Activated CD4-positive, alpha-beta memory T cell treated with anti-CD3 and anti-CD28 coated beads, Interleukin-2, amount 10 ng/mL, durations not matched to agents 7 days and 5 days (primary cell): Measurements from ENCODE around the gene GRM1. TPM values are rescaled to one million over a fixed set of nuclear protein-coding genes. Genes with fewer than 3 reads are reported as not detected.

Experiments used
- CTCF ChIA-PET: fragments of 350-600 bp; sonication (Branson Sonifier 250); formaldehyde crosslinking; loops from one replicate; lab custom pipeline; 2021; ENCODE audit warnings: antibody characterized with exemption, inconsistent platforms; lab: Charles Lee
- POLR2A ChIA-PET: fragments of 350-600 bp; sonication (Branson Sonifier 250); formaldehyde crosslinking; loops from one replicate; lab custom pipeline; 2021; ENCODE audit warnings: antibody characterized with exemption; lab: Charles Lee
- DNase-seq: peaks from one replicate; pipeline ENCODE4 v3.0.0-alpha.2; 2020
- H3K27ac Mint-ChIP-seq: one replicate; pipeline ENCODE4 v1.8.0; 2021; ENCODE audit warnings: mild to moderate bottlenecking, mixed read lengths
- H3K27me3 Mint-ChIP-seq: one replicate; pipeline ENCODE4 v1.8.0; 2021; ENCODE audit warnings: mixed read lengths
- H3K36me3 Mint-ChIP-seq: one replicate; pipeline ENCODE4 v1.8.0; 2021; ENCODE audit warnings: low read depth, mixed read lengths
- H3K4me1 Mint-ChIP-seq: one replicate; pipeline ENCODE4 v1.8.0; 2021; ENCODE audit warnings: mixed read lengths
- H3K4me3 Mint-ChIP-seq: one replicate; pipeline ENCODE4 v1.8.0; 2021; ENCODE audit warnings: mild to moderate bottlenecking, mixed read lengths
- H3K9me3 Mint-ChIP-seq: one replicate; pipeline ENCODE4 v1.8.0; 2021; ENCODE audit warnings: mixed read lengths
- total RNA-seq, 2 experiments: library from RNA; stranded (reverse); gene quantifications; one replicate each; pipeline ENCODE4 v1.2.3, GENCODE V29; 2021

GRM1 gene
- total RNA-seq, 2 experiments from 2014 or later, result not detected

- CTCF ChIA-PET, result no interaction called here
- H3K4me1 Mint-ChIP-seq, result no peaks in the 10 kb centered on the region
- no peaks in the 10 kb centered on the region for H3K9me3 Mint-ChIP-seq
These were observed 271.7 kb downstream of the GRM1 start for GRCh38 chr6:146300521-146300920.

GRCh38 chr6:146301764-146302163 lies 272.9 kb downstream of the GRM1 start:
- Mint-ChIP-seq H3K27me3 (no peaks in the 10 kb centered on the region), H3K4me3 (no peak overlapping the region), H3K9me3 (no peaks in the 10 kb centered on the region), H3K36me3 (no peaks in the 10 kb centered on the region), H3K27ac (no peak overlapping the region), H3K4me1 (no peaks in the 10 kb centered on the region)
- DNase-seq, result no peak
- POLR2A ChIA-PET, result no interaction called here
- CTCF ChIA-PET, result no interaction called here

More at GRCh38 chr6:146300521-146300920, 271.7 kb downstream of the GRM1 start:
- POLR2A ChIA-PET, result no interaction called here
- Mint-ChIP-seq H3K36me3 (no peaks in the 10 kb centered on the region), H3K27ac (no peak overlapping the region), H3K4me3 (no peak overlapping the region), H3K27me3 (no peaks in the 10 kb centered on the region)
- no peak for DNase-seq

DNA sequence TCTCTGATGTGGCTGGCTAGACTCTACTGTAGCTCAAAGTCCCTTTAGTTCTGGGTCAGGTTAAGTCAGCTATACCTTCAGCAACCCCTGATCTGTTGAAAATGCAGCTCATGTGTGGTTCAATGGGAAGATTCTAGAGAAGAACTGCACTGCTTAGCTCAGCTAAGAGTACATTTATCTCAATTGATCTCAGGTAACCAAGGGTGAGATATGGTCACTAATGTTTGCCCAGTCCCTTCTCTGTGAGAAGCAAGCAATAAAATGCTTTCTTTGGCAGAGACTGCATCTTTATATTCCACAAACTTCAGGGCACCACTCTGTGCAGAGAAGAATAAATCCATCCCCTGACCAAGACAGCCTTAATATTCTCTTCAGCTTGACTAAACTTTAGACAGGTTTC lies 274.1 kb downstream of the GRM1 start:
- H3K4me1 Mint-ChIP-seq, result no peaks in the 10 kb centered on the region
- POLR2A ChIA-PET, result no interaction called here

GRCh38 chr6:146304181-146304580 lies 275.3 kb downstream of the GRM1 start:
- no peak overlapping the region for H3K4me3 Mint-ChIP-seq
- no peak for DNase-seq
- no peaks in the 10 kb centered on the region for H3K36me3 Mint-ChIP-seq
- POLR2A ChIA-PET, result no interaction called here
- H3K27ac Mint-ChIP-seq, result no peak overlapping the region
- H3K27me3 Mint-ChIP-seq, result no peaks in the 10 kb centered on the region
- no peaks in the 10 kb centered on the region for H3K9me3 Mint-ChIP-seq
- H3K4me1 Mint-ChIP-seq, result no peaks in the 10 kb centered on the region
- CTCF ChIA-PET, result no interaction called here

More for the DNA sequence above, 274.1 kb downstream of the GRM1 start:
- no peak overlapping the region for H3K27ac Mint-ChIP-seq
- no peaks in the 10 kb centered on the region for H3K27me3 Mint-ChIP-seq
- CTCF ChIA-PET, result no interaction called here
- no peak for DNase-seq
- H3K36me3 Mint-ChIP-seq, result no peaks in the 10 kb centered on the region
- no peak overlapping the region for H3K4me3 Mint-ChIP-seq
- no peaks in the 10 kb centered on the region for H3K9me3 Mint-ChIP-seq

GRCh38 chr6:146305092-146305491 lies 276.2 kb downstream of the GRM1 start:
- POLR2A ChIA-PET, result no interaction called here
- Mint-ChIP-seq H3K4me1 (no peaks in the 10 kb centered on the region), H3K9me3 (no peaks in the 10 kb centered on the region), H3K27me3 (no peaks in the 10 kb centered on the region), H3K4me3 (no peak overlapping the region), H3K27ac (no peak overlapping the region), H3K36me3 (no peaks in the 10 kb centered on the region)
- no peak for DNase-seq
- CTCF ChIA-PET, result no interaction called here

DNA sequence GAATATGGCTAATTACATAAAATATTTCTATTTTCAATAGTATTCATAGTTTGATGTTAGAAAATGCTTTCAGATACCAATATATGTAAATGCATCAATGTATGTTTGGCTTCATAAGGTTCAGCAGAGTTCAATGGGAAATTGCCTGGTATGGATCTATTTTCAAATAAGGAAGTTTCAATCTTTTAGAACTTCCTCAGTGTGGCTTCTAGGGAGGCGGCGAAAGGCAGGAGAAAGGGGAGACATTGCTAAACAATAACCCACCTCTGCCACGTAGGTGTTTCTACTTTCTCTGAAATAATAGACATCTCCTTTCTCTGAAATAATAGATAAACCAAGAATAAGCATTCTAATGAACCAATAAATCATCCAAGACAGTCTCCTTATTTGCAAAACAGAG lies 277.1 kb downstream of the GRM1 start:
- H3K27me3 Mint-ChIP-seq, result no peaks in the 10 kb centered on the region
- H3K9me3 Mint-ChIP-seq, result no peaks in the 10 kb centered on the region
- no peaks in the 10 kb centered on the region for H3K4me1 Mint-ChIP-seq
- ChIA-PET CTCF (no interaction called here), POLR2A (no interaction called here)
- H3K4me3 Mint-ChIP-seq, result no peak overlapping the region
- H3K27ac Mint-ChIP-seq, result no peak overlapping the region
- DNase-seq, result no peak
- no peaks in the 10 kb centered on the region for H3K36me3 Mint-ChIP-seq

- Mint-ChIP-seq H3K36me3 (no peaks in the 10 kb centered on the region), H3K27me3 (no peaks in the 10 kb centered on the region), H3K4me1 (no peaks in the 10 kb centered on the region), H3K4me3 (no peak overlapping the region), H3K9me3 (no peaks in the 10 kb centered on the region), H3K27ac (no peak overlapping the region)
- ChIA-PET CTCF (no interaction called here), POLR2A (no interaction called here)
- no peak for DNase-seq
These were observed 281.8 kb downstream of the GRM1 start for GRCh38 chr6:146310628-146311027.

DNA sequence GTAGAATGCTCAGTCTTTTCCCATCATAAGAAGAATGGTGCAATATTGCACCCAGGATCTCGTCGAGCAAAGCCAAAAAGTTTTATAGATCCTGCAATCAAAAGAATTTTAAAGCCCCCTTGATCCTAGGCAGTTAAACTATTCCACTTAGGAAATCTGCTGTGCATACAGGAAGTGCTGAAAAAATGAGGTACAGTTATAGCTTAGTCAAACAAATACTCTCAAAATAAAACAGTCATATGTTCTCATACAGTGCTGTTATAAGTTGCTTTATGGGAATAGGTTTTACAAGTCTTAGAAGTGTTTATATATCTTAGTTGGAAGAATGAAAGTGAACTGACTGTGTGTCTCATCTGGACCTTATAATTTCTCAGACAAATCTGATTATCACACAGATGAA lies 282.2 kb downstream of the GRM1 start:
- H3K4me3 Mint-ChIP-seq, result no peak overlapping the region
- CTCF ChIA-PET, result no interaction called here
- POLR2A ChIA-PET, result no interaction called here
- no peaks in the 10 kb centered on the region for H3K27me3 Mint-ChIP-seq
- no peaks in the 10 kb centered on the region for H3K9me3 Mint-ChIP-seq
- no peak overlapping the region for H3K27ac Mint-ChIP-seq
- no peak for DNase-seq
- no peaks in the 10 kb centered on the region for H3K4me1 Mint-ChIP-seq
- no peaks in the 10 kb centered on the region for H3K36me3 Mint-ChIP-seq

DNA sequence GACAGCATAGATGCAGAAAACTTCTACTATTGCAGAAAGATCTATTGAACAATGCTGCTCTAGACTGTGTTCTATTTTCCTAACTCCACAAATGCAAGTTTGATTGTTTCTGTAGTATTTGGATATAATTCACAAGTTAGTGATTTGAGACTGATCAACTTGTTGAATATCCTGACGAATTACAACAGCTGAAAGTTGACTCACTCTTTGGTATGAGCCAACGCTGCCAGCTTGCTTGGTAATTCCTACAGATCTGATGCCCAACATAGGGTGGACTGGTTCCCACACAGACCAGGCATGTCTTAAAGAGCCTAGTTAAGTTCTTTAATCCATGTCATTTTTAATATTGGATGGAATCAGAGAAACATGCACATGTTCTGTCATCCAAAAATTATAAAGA lies 283.7 kb downstream of the GRM1 start:
- no peaks in the 10 kb centered on the region for H3K9me3 Mint-ChIP-seq
- CTCF ChIA-PET, result no interaction called here
- no peak overlapping the region for H3K4me3 Mint-ChIP-seq
- DNase-seq, result no peak
- no peaks in the 10 kb centered on the region for H3K27me3 Mint-ChIP-seq
- no peaks in the 10 kb centered on the region for H3K4me1 Mint-ChIP-seq
- H3K27ac Mint-ChIP-seq, result no peak overlapping the region
- no peaks in the 10 kb centered on the region for H3K36me3 Mint-ChIP-seq
- POLR2A ChIA-PET, result no interaction called here

DNA sequence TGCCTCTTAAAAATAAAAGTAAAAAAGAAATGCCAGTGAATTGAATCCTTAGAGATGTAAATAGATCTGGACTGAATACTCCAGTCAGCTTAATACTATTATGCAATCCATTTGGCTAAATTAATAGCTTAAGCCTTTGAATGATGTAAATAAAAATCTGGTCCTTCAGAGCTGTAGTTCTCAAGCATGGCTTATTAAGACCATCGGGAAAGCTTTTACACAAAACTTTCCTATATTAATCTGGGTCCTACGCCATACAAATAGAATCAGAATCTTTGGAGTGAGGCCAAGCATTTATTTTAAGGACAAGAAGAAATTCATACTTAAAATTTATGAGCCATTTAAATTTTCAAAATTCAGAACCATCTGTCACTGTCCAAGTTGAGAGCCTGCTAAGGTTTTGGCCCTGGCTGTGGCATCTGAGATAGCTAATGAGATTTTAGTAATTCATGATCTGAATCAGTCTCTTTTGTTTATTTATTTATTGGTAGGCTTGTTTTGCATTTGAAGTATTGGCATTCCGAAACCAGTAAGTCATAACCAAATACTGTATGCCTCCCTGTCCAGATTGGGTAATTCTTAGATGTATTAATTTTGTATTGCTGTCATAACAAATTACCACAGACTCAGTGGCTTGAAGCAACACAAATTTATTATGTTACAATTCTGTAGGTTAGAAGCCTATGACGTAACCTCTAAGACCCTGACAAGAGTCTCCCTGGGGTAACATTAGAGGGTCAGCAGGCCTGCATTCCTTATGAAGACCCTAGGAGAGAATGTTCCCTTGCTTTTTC lies 286.7 kb downstream of the GRM1 start:
- Mint-ChIP-seq H3K4me3 (no peak overlapping the region), H3K27ac (no peak overlapping the region), H3K4me1 (no peaks in the 10 kb centered on the region), H3K9me3 (no peaks in the 10 kb centered on the region), H3K36me3 (no peaks in the 10 kb centered on the region), H3K27me3 (no peaks in the 10 kb centered on the region)
- POLR2A ChIA-PET, result no interaction called here
- DNase-seq, result no peak
- CTCF ChIA-PET, result no interaction called here

- no peaks in the 10 kb centered on the region for H3K27me3 Mint-ChIP-seq
- DNase-seq, result no peak
- CTCF ChIA-PET, result no interaction called here
- H3K4me1 Mint-ChIP-seq, result no peaks in the 10 kb centered on the region
- H3K9me3 Mint-ChIP-seq, result no peaks in the 10 kb centered on the region
- H3K27ac Mint-ChIP-seq, result no peak overlapping the region
- H3K36me3 Mint-ChIP-seq, result no peaks in the 10 kb centered on the region
- H3K4me3 Mint-ChIP-seq, result no peak overlapping the region
- POLR2A ChIA-PET, result no interaction called here
These were observed 287.3 kb downstream of the GRM1 start for GRCh38 chr6:146316175-146316495.

- ChIA-PET CTCF (no interaction called here), POLR2A (no interaction called here)
- Mint-ChIP-seq H3K27me3 (no peaks in the 10 kb centered on the region), H3K36me3 (no peaks in the 10 kb centered on the region), H3K4me3 (no peak overlapping the region), H3K27ac (no peak overlapping the region), H3K4me1 (no peaks in the 10 kb centered on the region), H3K9me3 (no peaks in the 10 kb centered on the region)
- DNase-seq, result no peak
These were observed 302.2 kb downstream of the GRM1 start for GRCh38 chr6:146331013-146331412.

- DNase-seq, result no peak
- POLR2A ChIA-PET, result no interaction called here
- Mint-ChIP-seq H3K9me3 (no peaks in the 10 kb centered on the region), H3K4me3 (no peak overlapping the region), H3K36me3 (no peaks in the 10 kb centered on the region), H3K27me3 (no peaks in the 10 kb centered on the region), H3K27ac (no peak overlapping the region), H3K4me1 (no peaks in the 10 kb centered on the region)
- CTCF ChIA-PET, result no interaction called here
These were observed 306.5 kb downstream of the GRM1 start for GRCh38 chr6:146335336-146335735.

- no peaks in the 10 kb centered on the region for H3K9me3 Mint-ChIP-seq
- H3K4me3 Mint-ChIP-seq, result no peak overlapping the region
- H3K27ac Mint-ChIP-seq, result no peak overlapping the region
- DNase-seq, result no peak
- H3K36me3 Mint-ChIP-seq, result no peaks in the 10 kb centered on the region
- no peaks in the 10 kb centered on the region for H3K27me3 Mint-ChIP-seq
- CTCF ChIA-PET, result no interaction called here
- no peaks in the 10 kb centered on the region for H3K4me1 Mint-ChIP-seq
- POLR2A ChIA-PET, result no interaction called here
These were observed 307.3 kb downstream of the GRM1 start for GRCh38 chr6:146336191-146336590.
